ENCODE results near the gene SP3.

The SP3 gene

DNA sequence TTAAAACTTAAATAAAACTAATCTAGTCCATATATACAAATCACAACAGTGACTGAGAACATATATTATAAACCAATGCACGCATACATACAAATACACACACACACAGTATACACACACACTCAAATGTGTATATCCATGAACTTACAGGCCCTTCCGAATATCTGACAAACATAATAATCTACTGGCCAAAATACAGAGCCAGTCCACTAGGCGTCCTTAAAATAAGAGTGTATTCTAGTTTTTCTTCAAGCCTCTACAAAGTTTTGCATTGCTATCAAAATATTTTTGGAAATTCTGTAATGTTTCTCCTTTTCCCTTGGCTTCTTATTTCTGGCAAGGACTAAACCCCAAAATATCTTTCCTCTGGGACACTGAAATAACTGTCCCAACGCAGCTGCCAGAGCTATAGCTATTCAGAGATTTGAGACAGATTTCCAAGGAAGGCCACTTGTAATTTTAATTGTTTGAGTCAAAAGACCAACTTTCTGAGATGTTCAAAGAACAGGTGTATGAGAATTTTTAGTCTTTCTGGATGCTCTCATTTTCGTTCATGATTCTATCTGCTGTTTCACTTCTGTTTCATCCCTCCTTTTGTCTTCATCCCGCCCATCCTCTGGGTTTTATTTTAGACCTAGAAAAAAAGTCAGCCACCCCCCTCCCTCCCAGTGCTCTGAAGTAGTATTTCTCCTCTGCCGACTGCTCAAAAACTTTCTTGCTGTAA lies 24.1 kb upstream of the SP3 start:
- Mint-ChIP-seq H3K9me3 (no peaks in the 10 kb centered on the region), H3K4me3 (no peak overlapping the region), H3K27me3 (peaks cover 1% of the 10 kb centered on the region), H3K36me3 (ENCODE audit: low read depth) (no peaks in the 10 kb centered on the region), H3K4me1 (no peaks in the 10 kb centered on the region), H3K27ac (no peak overlapping the region)
- ATAC-seq (no peak), DNase-seq (no peak)

- Mint-ChIP-seq H3K9me3 (no peaks in the 10 kb centered on the region), H3K4me1 (peaks cover 10% of the 10 kb centered on the region), H3K36me3 (ENCODE audit: low read depth) (no peaks in the 10 kb centered on the region), H3K27ac (no peak overlapping the region), H3K27me3 (no peaks in the 10 kb centered on the region), H3K4me3 (no peak overlapping the region)
- ATAC-seq (no peak), DNase-seq (no peak)
These were observed 21.6 kb upstream of the SP3 start for GRCh38 chr2:173986805-173987204.

DNA sequence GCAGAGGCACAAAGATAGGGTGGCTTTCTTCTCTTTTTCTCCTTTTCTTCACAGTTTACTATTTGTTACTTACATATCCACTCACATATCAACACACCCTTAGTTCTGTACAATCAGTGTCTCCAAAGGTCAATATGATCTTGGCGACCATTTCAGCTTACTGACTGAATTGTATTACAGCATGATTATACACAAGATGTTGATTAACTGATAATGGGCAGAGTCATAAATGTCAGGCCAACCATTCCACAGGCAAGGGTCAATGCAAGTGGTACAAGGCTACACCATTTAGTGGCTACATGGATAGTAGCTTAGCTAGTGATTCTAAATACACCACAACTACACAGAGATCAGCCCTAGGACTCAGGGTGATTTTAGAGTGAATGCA lies 20.4 kb upstream of the SP3 start:
- Mint-ChIP-seq H3K36me3 (ENCODE audit: low read depth) (no peaks in the 10 kb centered on the region), H3K27me3 (no peaks in the 10 kb centered on the region), H3K4me1 (peaks cover 13% of the 10 kb centered on the region), H3K4me3 (no peak overlapping the region), H3K27ac (no peak overlapping the region), H3K9me3 (no peaks in the 10 kb centered on the region)
- no peak for DNase-seq
- no peak for ATAC-seq

- Mint-ChIP-seq H3K27ac (no peak overlapping the region), H3K4me1 (peaks cover 13% of the 10 kb centered on the region), H3K27me3 (no peaks in the 10 kb centered on the region), H3K4me3 (no peak overlapping the region), H3K9me3 (no peaks in the 10 kb centered on the region), H3K36me3 (ENCODE audit: low read depth) (no peaks in the 10 kb centered on the region)
- no peak for ATAC-seq
- no peak for DNase-seq
These were observed 19.9 kb upstream of the SP3 start for GRCh38 chr2:173984866-173985604.

GRCh38 chr2:173983391-173983871 lies 18.3 kb upstream of the SP3 start:
- H3K27me3 Mint-ChIP-seq: no peaks in the 10 kb centered on the region
- DNase-seq (no peak), ATAC-seq (no peak)
- H3K27ac Mint-ChIP-seq: no peak overlapping the region
- H3K4me3 Mint-ChIP-seq: no peak overlapping the region
- H3K9me3 Mint-ChIP-seq: no peaks in the 10 kb centered on the region
- H3K4me1 Mint-ChIP-seq: peaks cover 23% of the 10 kb centered on the region
- no peaks in the 10 kb centered on the region for H3K36me3 Mint-ChIP-seq (ENCODE audit: low read depth)

GRCh38 chr2:173982918-173983317 lies 17.7 kb upstream of the SP3 start:
- Mint-ChIP-seq H3K4me3 (no peak overlapping the region), H3K9me3 (no peaks in the 10 kb centered on the region), H3K36me3 (ENCODE audit: low read depth) (no peaks in the 10 kb centered on the region), H3K27me3 (no peaks in the 10 kb centered on the region), H3K4me1 (peaks cover 27% of the 10 kb centered on the region), H3K27ac (no peak overlapping the region)
- DNase-seq (no peak), ATAC-seq (no peak)

- Mint-ChIP-seq H3K4me3 (no peak overlapping the region), H3K9me3 (no peaks in the 10 kb centered on the region), H3K27ac (peak overlapping the region; percentile 55), H3K27me3 (no peaks in the 10 kb centered on the region), H3K36me3 (ENCODE audit: low read depth) (no peaks in the 10 kb centered on the region), H3K4me1 (peaks cover 31% of the 10 kb centered on the region)
- peak; percentile 55 for ATAC-seq
- DNase-seq: no peak
These were observed 17.1 kb upstream of the SP3 start for GRCh38 chr2:173982182-173982714.

GRCh38 chr2:173981520-173981919 lies 16.3 kb upstream of the SP3 start:
- Mint-ChIP-seq H3K4me1 (peaks cover 31% of the 10 kb centered on the region), H3K27ac (no peak overlapping the region), H3K4me3 (no peak overlapping the region), H3K36me3 (ENCODE audit: low read depth) (no peaks in the 10 kb centered on the region), H3K9me3 (no peaks in the 10 kb centered on the region), H3K27me3 (no peaks in the 10 kb centered on the region)
- DNase-seq: no peak
- no peak for ATAC-seq

- no peak overlapping the region for H3K27ac Mint-ChIP-seq
- H3K4me3 Mint-ChIP-seq: no peak overlapping the region
These were observed 14.7 kb upstream of the SP3 start for GRCh38 chr2:173979751-173980351.

DNA sequence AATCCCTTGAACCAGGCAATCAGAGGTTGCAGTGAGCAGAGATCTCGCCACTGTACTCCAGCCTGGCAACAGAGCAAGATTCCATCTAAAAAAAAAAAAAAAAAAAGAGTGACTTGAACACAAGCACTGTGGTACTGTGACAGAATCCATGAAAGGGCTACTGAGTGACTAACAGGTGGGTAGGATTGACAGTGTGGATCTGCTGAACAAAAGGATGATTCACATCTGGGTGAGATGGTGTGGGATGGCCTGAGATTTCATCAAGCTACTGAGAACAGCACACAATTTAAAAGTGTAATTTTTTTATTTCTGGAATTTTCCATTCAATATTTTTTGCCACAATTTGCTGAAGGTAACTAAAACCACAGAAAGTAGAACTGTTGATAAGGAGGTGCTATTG lies 13.3 kb upstream of the SP3 start:
- peak overlapping the region; percentile 72 for H3K27ac Mint-ChIP-seq
- peaks cover 31% of the 10 kb centered on the region for H3K4me1 Mint-ChIP-seq
- H3K36me3 Mint-ChIP-seq (ENCODE audit: low read depth): no peaks in the 10 kb centered on the region
- ATAC-seq (peak; percentile 100), DNase-seq (peak; percentile 15)
- peaks cover 4% of the 10 kb centered on the region for H3K27me3 Mint-ChIP-seq
- no peaks in the 10 kb centered on the region for H3K9me3 Mint-ChIP-seq
- H3K4me3 Mint-ChIP-seq: peak overlapping the region; percentile 8

More at GRCh38 chr2:173979751-173980351, 14.7 kb upstream of the SP3 start:
- no peaks in the 10 kb centered on the region for H3K9me3 Mint-ChIP-seq
- H3K36me3 Mint-ChIP-seq (ENCODE audit: low read depth): no peaks in the 10 kb centered on the region
- H3K4me1 Mint-ChIP-seq: peaks cover 31% of the 10 kb centered on the region
- DNase-seq (no peak), ATAC-seq (no peak)
- peaks cover 2% of the 10 kb centered on the region for H3K27me3 Mint-ChIP-seq

- peaks cover 8% of the 10 kb centered on the region for H3K4me1 Mint-ChIP-seq
- H3K9me3 Mint-ChIP-seq: no peaks in the 10 kb centered on the region
- no peaks in the 10 kb centered on the region for H3K36me3 Mint-ChIP-seq (ENCODE audit: low read depth)
- DNase-seq (no peak), ATAC-seq (no peak)
- H3K27me3 Mint-ChIP-seq: peaks cover 4% of the 10 kb centered on the region
- no peak overlapping the region for H3K4me3 Mint-ChIP-seq
- H3K27ac Mint-ChIP-seq: no peak overlapping the region
These were observed 7.5 kb upstream of the SP3 start for GRCh38 chr2:173972636-173973035.

DNA sequence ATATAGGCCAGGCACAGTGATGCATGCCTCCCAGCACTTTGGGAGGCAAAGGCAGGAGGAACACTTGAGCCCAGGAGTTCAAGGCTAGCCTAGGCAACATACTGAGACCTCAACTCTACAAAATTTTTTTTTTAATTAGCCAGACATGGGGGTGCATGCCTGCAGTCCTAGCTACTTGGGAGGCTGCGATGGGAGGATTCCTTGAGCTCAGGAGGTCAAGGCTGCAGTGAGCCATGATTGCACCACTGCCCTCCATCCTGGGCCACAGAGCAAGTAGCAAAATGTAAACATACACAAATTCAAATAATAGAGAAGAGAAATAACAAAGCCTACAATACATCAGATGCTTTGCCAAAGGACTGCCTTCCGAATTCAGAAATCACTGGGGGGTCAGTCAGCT lies 7.0 kb upstream of the SP3 start:
- no peak for DNase-seq
- Mint-ChIP-seq H3K9me3 (no peaks in the 10 kb centered on the region), H3K27me3 (peaks cover 4% of the 10 kb centered on the region), H3K4me3 (no peak overlapping the region), H3K27ac (no peak overlapping the region), H3K36me3 (ENCODE audit: low read depth) (no peaks in the 10 kb centered on the region), H3K4me1 (peaks cover 8% of the 10 kb centered on the region)
- no peak for ATAC-seq

DNA sequence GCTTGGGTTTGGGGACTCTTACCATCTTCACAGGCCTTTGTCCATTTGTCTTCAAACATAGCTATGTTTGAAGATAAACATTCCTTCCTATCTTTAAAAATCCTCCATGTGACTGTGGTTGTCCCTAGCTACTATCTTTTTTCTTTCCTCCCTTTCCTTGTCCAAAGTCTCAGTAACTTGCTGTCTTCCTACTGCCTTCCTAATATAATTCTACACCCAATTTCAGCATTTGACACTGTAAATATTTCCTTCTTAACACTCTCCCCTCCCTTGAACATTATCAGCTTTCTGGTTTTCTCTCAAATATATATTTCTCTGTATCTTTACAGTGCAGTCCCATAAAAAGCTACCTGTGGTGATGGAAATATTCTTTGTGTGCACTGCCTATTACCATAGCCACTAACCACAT lies 5.3 kb upstream of the SP3 start:
- Mint-ChIP-seq H3K9me3 (no peaks in the 10 kb centered on the region), H3K27ac (no peak overlapping the region), H3K4me3 (no peak overlapping the region), H3K4me1 (peaks cover 22% of the 10 kb centered on the region), H3K36me3 (ENCODE audit: low read depth) (peaks cover 2% of the 10 kb centered on the region), H3K27me3 (peaks cover 4% of the 10 kb centered on the region)
- no peak for DNase-seq
- ATAC-seq: no peak

- Mint-ChIP-seq H3K4me1 (peaks cover 22% of the 10 kb centered on the region), H3K9me3 (no peaks in the 10 kb centered on the region), H3K27ac (peak overlapping the region; percentile 29), H3K36me3 (ENCODE audit: low read depth) (peaks cover 4% of the 10 kb centered on the region), H3K27me3 (peaks cover 2% of the 10 kb centered on the region), H3K4me3 (no peak overlapping the region)
- DNase-seq (no peak), ATAC-seq (no peak)
These were observed 4.7 kb upstream of the SP3 start for GRCh38 chr2:173969886-173970285.

- Mint-ChIP-seq H3K9me3 (no peaks in the 10 kb centered on the region), H3K4me3 (no peak overlapping the region), H3K36me3 (ENCODE audit: low read depth) (peaks cover 4% of the 10 kb centered on the region), H3K27me3 (no peaks in the 10 kb centered on the region), H3K27ac (no peak overlapping the region), H3K4me1 (peaks cover 22% of the 10 kb centered on the region)
- DNase-seq: no peak
- no peak for ATAC-seq
These were observed 3.4 kb upstream of the SP3 start for GRCh38 chr2:173968551-173968950.

Measured in activated naive CD8-positive, alpha-beta T cell treated with anti-CD3 and anti-CD28 coated beads, Interleukin-2, amount 50 U/mL, for 24 hours (primary cell).